Fibroblast of lung (primary cell): ENCODE data around the gene MLF2.
"Not testable (repeated sequence)": the region's sequence is repeated elsewhere in the genome, so short reads cannot be mapped to it uniquely, and the experiment has no call there.

Experiments
- CTCF ChIP-seq, 2 donors: IDR thresholded peaks in 1 of 2; conservative IDR thresholded peaks in 1 of 2; 1 replicate in 1 of 2; 2 replicates in 1 of 2; pipeline ENCODE4 v1.5.1; 2011 to 2012; ENCODE audit warnings: low read length in 2 of 2, control low read depth in 1 of 2, inconsistent platforms in 1 of 2, low read depth in 1 of 2, mild to moderate bottlenecking in 1 of 2
- EZH2 ChIP-seq: IDR thresholded peaks from 2 replicates; pipeline ENCODE4 v1.5.1; 2012; ENCODE audit warnings: low read length, control low read depth, mild to moderate bottlenecking; ENCODE audit errors: missing control alignments

GRCh38 chr12:6708351-6708750, 44.6 kb downstream of the MLF2 start:
- not testable (repeated sequence) for TF ChIP-seq CTCF (conservative IDR thresholded peaks at IDR 0.05 in 1 of 2, IDR thresholded peaks at IDR 0.05 in 1 of 2; ENCODE audit: low read depth in 1 of 2, low read length in 2 of 2); EZH2
